Cardiac muscle cell (in vitro differentiated cells and primary cell): Measurements from ENCODE around the gene SMTNL2. TPM values are rescaled to one million over a fixed set of nuclear protein-coding genes. Genes with fewer than 3 reads are reported as not detected.

Experiments used
- DNase-seq, 2 donors: peaks; one replicate each; pipeline versions ENCODE4 v3.0.0 to v3.0.0-alpha.2; 2010 to 2017; ENCODE audit warnings: low read depth in 1 of 2, low spot score in 1 of 2
- H3K27ac ChIP-seq: fragments of 200-600 bp; sonication (generic); 2 replicates; pipeline ENCODE4 v1.5.1; 2016
- H3K27me3 ChIP-seq: fragments of 200-600 bp; sonication (generic); 2 replicates; pipeline ENCODE4 v1.6.0; 2016; ENCODE audit warnings: control low read depth
- H3K36me3 ChIP-seq: fragments of 200-600 bp; sonication (generic); 2 replicates; pipeline ENCODE4 v1.5.1; 2016; ENCODE audit warnings: control low read depth
- H3K4me1 ChIP-seq: fragments of 200-600 bp; sonication (generic); 2 replicates; pipeline ENCODE4 v1.8.1; 2017; ENCODE audit warnings: low read depth, mild to moderate bottlenecking, mixed run types
- H3K4me3 ChIP-seq: fragments of 200-600 bp; sonication (generic); 2 replicates; pipeline ENCODE4 v1.5.1; 2016; ENCODE audit warnings: mild to moderate bottlenecking
- H3K9me3 ChIP-seq: fragments of 200-600 bp; sonication (generic); 2 replicates; pipeline ENCODE4 v1.5.1; 2017; ENCODE audit warnings: low read depth, mild to moderate bottlenecking, control low read depth
- CTCF ChIP-seq: IDR thresholded peaks from 2 replicates; pipeline ENCODE4 v1.5.1; 2012; ENCODE audit warnings: low read depth, mild to moderate bottlenecking, low read length
- polyA plus RNA-seq: library from polyadenylated mRNA; unstranded; fragments of >200 nt; fragmentation: Nextera tagmentation; extraction: Ambion mirVana; gene quantifications from 2 replicates; pipeline ENCODE4 v1.2.1, GENCODE V29; 2016
- total RNA-seq: library from RNA; depleted of rRNA; stranded (reverse); fragments of >200 nt; gene quantifications from 2 replicates; pipeline ENCODE4 v1.2.3, GENCODE V29; 2016

The SMTNL2 gene
- total and polyA plus RNA-seq, 2 experiments from 2014 or later = 184 to 269 TPM

GRCh38 chr17:4572131-4572530 lies 12.2 kb upstream of the SMTNL2 start:
- no peak overlapping the region for H3K27ac ChIP-seq
- DNase-seq = peak in 1 of 2 donors; percentile 41
- no peaks in the 10 kb centered on the region for H3K9me3 ChIP-seq
- no peak for TF ChIP-seq CTCF
- no peaks in the 10 kb centered on the region for H3K36me3 ChIP-seq
- no peak overlapping the region for H3K4me3 ChIP-seq
- H3K4me1 ChIP-seq = peaks cover 24% of the 10 kb centered on the region
- no peaks in the 10 kb centered on the region for H3K27me3 ChIP-seq

GRCh38 chr17:4573115-4573514 lies 11.2 kb upstream of the SMTNL2 start:
- no peaks in the 10 kb centered on the region for H3K27me3 ChIP-seq
- no peaks in the 10 kb centered on the region for H3K9me3 ChIP-seq
- no peak overlapping the region for H3K27ac ChIP-seq
- peaks cover 30% of the 10 kb centered on the region for H3K4me1 ChIP-seq
- no peak overlapping the region for H3K4me3 ChIP-seq
- H3K36me3 ChIP-seq = no peaks in the 10 kb centered on the region
- TF ChIP-seq CTCF = no peak
- no peak for DNase-seq

- H3K36me3 ChIP-seq = no peaks in the 10 kb centered on the region
- DNase-seq = no peak
- H3K27ac ChIP-seq = peak overlapping the region; percentile 5
- TF ChIP-seq CTCF = no peak
- no peak overlapping the region for H3K4me3 ChIP-seq
- H3K27me3 ChIP-seq = no peaks in the 10 kb centered on the region
- H3K4me1 ChIP-seq = peaks cover 30% of the 10 kb centered on the region
- no peaks in the 10 kb centered on the region for H3K9me3 ChIP-seq
These were observed 10.7 kb upstream of the SMTNL2 start for GRCh38 chr17:4573669-4574068.

- no peak overlapping the region for H3K27ac ChIP-seq
- no peaks in the 10 kb centered on the region for H3K36me3 ChIP-seq
These were observed 9.8 kb upstream of the SMTNL2 start for GRCh38 chr17:4574448-4575045.

GRCh38 chr17:4576161-4576558 lies 8.2 kb upstream of the SMTNL2 start:
- Histone ChIP-seq H3K4me1 (peaks cover 30% of the 10 kb centered on the region), H3K27me3 (no peaks in the 10 kb centered on the region), H3K4me3 (no peak overlapping the region), H3K9me3 (no peaks in the 10 kb centered on the region), H3K36me3 (no peaks in the 10 kb centered on the region), H3K27ac (peak overlapping the region; percentile 93)
- no peak for TF ChIP-seq CTCF
- DNase-seq = no peak

More at GRCh38 chr17:4574448-4575045, 9.8 kb upstream of the SMTNL2 start:
- no peak for TF ChIP-seq CTCF
- Histone ChIP-seq H3K27me3 (no peaks in the 10 kb centered on the region), H3K9me3 (no peaks in the 10 kb centered on the region), H3K4me1 (peaks cover 30% of the 10 kb centered on the region), H3K4me3 (no peak overlapping the region)
- DNase-seq = no peak
